Spleen (tissue), 7 donors: ENCODE data around the gene CYP2C18.

Experiments used
- CTCF ChIP-seq, 11 experiments: fragments of 200-600 bp in 7 of 11; fragments of 450-650 bp in 4 of 11; sonication (generic) in 4 of 11; IDR thresholded peaks in 8 of 11; conservative IDR thresholded peaks in 3 of 11; 1 replicate in 7 of 11; 2 replicates in 4 of 11; pipeline versions ENCODE4 v1.4.0 to v1.8.0; 2016 to 2021; ENCODE audit warnings: antibody characterized with exemption in 11 of 11, inconsistent platforms in 4 of 11, mild to moderate bottlenecking in 1 of 11
- POLR2A ChIP-seq, 3 donors: fragments of 450-650 bp; IDR thresholded peaks; one replicate each; pipeline ENCODE4 v1.5.1; 2017; ENCODE audit warnings: antibody characterized with exemption in 3 of 3, mild to moderate bottlenecking in 1 of 3
- POLR2AphosphoS5 ChIP-seq, 3 donors: sonication (generic); formaldehyde crosslinking; IDR thresholded peaks; one replicate each; pipeline ENCODE4 v1.5.1; 2017; ENCODE audit warnings: antibody characterized with exemption in 3 of 3
- donor health status: DM: no; HTN: no; CAD: no; lungs with moderate emphysema.
- donor health status: DM: no; HTN: no; CAD: no.
- donor health status: DM: no; HTN: no; CAD: no.

GRCh38 chr10:94760586-94761178 lies 77.2 kb downstream of the CYP2C18 start:
- TF ChIP-seq POLR2AphosphoS5 (IDR thresholded peaks at IDR 0.05) (no peak), CTCF (IDR thresholded peaks at IDR 0.05 in 8 of 11, conservative IDR thresholded peaks at IDR 0.05 in 3 of 11) (no peak), POLR2A (IDR thresholded peaks at IDR 0.05) (no peak)
